H1 (cell line): ENCODE results near the gene SMCHD1. TPM values are rescaled to one million over a fixed set of nuclear protein-coding genes. Genes with fewer than 3 reads are reported as not detected.

Experiments used
- ASH2L ChIP-seq: fragments of 200-600, 300-600 bp; sonication (generic); IDR thresholded peaks from one replicate; pipeline ENCODE4 v1.7.1; 2017; ENCODE audit warnings: low read length
- ATF3 ChIP-seq: IDR thresholded peaks from 2 replicates; pipeline ENCODE4 v1.6.1; 2011; ENCODE audit warnings: low read depth, mild to moderate bottlenecking, low read length; ENCODE audit not compliant: insufficient read depth
- CHD1 ChIP-seq: IDR thresholded peaks from 2 replicates; pipeline ENCODE4 v1.6.1; 2012; ENCODE audit warnings: low read depth, low read length, improper control_type of control experiment
- CHD7 ChIP-seq: fragments of 300-600 bp; sonication (generic); IDR thresholded peaks from 2 replicates; pipeline ENCODE4 v1.7.1; 2012; ENCODE audit warnings: low read length, moderate library complexity, mild to moderate bottlenecking, inconsistent platforms; ENCODE audit not compliant: insufficient replicate concordance
- POLR2AphosphoS5 ChIP-seq: IDR thresholded peaks from 2 replicates; pipeline ENCODE4 v1.6.1; 2011; ENCODE audit warnings: low read depth, low read length
- RFX5 ChIP-seq: IDR thresholded peaks from 2 replicates; pipeline ENCODE4 v1.6.1; 2011; ENCODE audit warnings: low read depth, low read length, improper control_type of control experiment, borderline replicate concordance
- RXRA ChIP-seq: IDR thresholded peaks from 2 replicates; pipeline ENCODE4 v1.6.1; 2011; ENCODE audit warnings: low read depth, mild to moderate bottlenecking, low read length, moderate library complexity; ENCODE audit not compliant: insufficient read depth
- TEAD4 ChIP-seq: IDR thresholded peaks from 2 replicates; pipeline ENCODE4 v1.6.1; 2012; ENCODE audit warnings: low read depth, low read length, inconsistent platforms, mixed read lengths
- polyA plus RNA-seq, 7 experiments: library from polyadenylated mRNA; depleted of rRNA in 3 of 7; stranded (reverse) in 5 of 7; unstranded in 2 of 7; fragments of >200 nt in 5 of 7; fragments of 200-250 nt in 2 of 7; gene quantifications; 1 replicate in 5 of 7; 2 replicates in 1 of 7; 4 replicates in 1 of 7; pipeline versions ENCODE4 v1.2.1 to v1.2.3, GENCODE V29; 2011 to 2013; ENCODE audit warnings: missing spikeins in 2 of 7, mixed read lengths in 2 of 7
- total RNA-seq: library from RNA; stranded (reverse); fragmentation: NEBNext Ultra II Directional; extraction: Animal tissue kit (Norgen Biotek cat#: 25700); gene quantifications from 2 replicates; pipeline ENCODE4 v1.2.1, GENCODE V29; 2021

Gene SMCHD1
- total and polyA plus RNA-seq, 2 of the 8 experiments (the other 6 are each of a cell fraction or from before 2014, with no cell fraction given): 9.3 to 32.0 TPM

GRCh38 chr18:2641638-2642037 lies 13.9 kb upstream of the SMCHD1 start (continued):
- TF ChIP-seq CHD7 (no peak), POLR2AphosphoS5 (no peak), CHD1 (no peak), RFX5 (no peak), ASH2L (no peak), TEAD4 (no peak), ATF3 (no peak), RXRA (no peak)
